CD14-positive monocyte (primary cell): Measurements from ENCODE around the gene PPFIBP1. TPM values are rescaled to one million over a fixed set of nuclear protein-coding genes. Genes with fewer than 3 reads are reported as not detected.

Experiments
- DNase-seq, 3 donors: peaks; one replicate each; pipeline ENCODE4 v3.0.0-alpha.2; 2011 to 2022
- H2AFZ ChIP-seq: 2 replicates; pipeline ENCODE4 v1.6.0; 2012; ENCODE audit warnings: mild to moderate bottlenecking, low read depth, low read length, inconsistent platforms; ENCODE audit not compliant: insufficient read depth, poor library complexity, severe bottlenecking
- H3K27ac ChIP-seq, 2 donors: 1 replicate in 1 of 2; 2 replicates in 1 of 2; pipeline ENCODE4 v1.5.1; 2012 to 2013; ENCODE audit warnings: low read length in 2 of 2, control low read depth in 1 of 2, inconsistent platforms in 1 of 2, low read depth in 1 of 2, mild to moderate bottlenecking in 1 of 2
- H3K27me3 ChIP-seq, 2 donors: one replicate each; pipeline versions ENCODE4 v1.6.0 to v1.6.1; 2011 to 2013; ENCODE audit warnings: low read length in 2 of 2; ENCODE audit not compliant: control insufficient read depth in 2 of 2, insufficient read depth in 2 of 2
- H3K36me3 ChIP-seq, 2 donors: replicated peaks in 1 of 2; 1 replicate in 1 of 2; 2 replicates in 1 of 2; pipeline versions ENCODE4 v1.5.1 to v1.6.1; 2012 to 2013; ENCODE audit warnings: low read length in 2 of 2, control low read depth in 1 of 2, inconsistent platforms in 1 of 2, mild to moderate bottlenecking in 1 of 2; ENCODE audit not compliant: insufficient read depth in 2 of 2, control insufficient read depth in 1 of 2
- H3K4me1 ChIP-seq, 2 donors: 1 replicate in 1 of 2; 2 replicates in 1 of 2; pipeline versions ENCODE4 v1.5.1 to v1.6.1; 2012 to 2013; ENCODE audit warnings: low read length in 2 of 2, control low read depth in 1 of 2, inconsistent platforms in 1 of 2, mild to moderate bottlenecking in 1 of 2, moderate library complexity in 1 of 2; ENCODE audit not compliant: insufficient read depth in 2 of 2, control insufficient read depth in 1 of 2
- H3K4me2 ChIP-seq: replicated peaks from 2 replicates; pipeline ENCODE3; 2012; ENCODE audit warnings: low read length, moderate library complexity, mild to moderate bottlenecking; ENCODE audit not compliant: poor library complexity, severe bottlenecking; ENCODE audit errors: extremely low read depth
- H3K4me3 ChIP-seq, 3 experiments: fragments of 200-600 bp in 1 of 3; sonication (generic) in 1 of 3; replicated peaks in 1 of 3; 1 replicate in 2 of 3; 2 replicates in 1 of 3; pipeline ENCODE4 v1.5.1; 2011 to 2013; ENCODE audit warnings: low read length in 3 of 3, mild to moderate bottlenecking in 3 of 3, control low read depth in 2 of 3, low read depth in 2 of 3, inconsistent platforms in 1 of 3, moderate library complexity in 1 of 3
- H3K79me2 ChIP-seq: 2 replicates; pipeline ENCODE4 v1.6.0; 2012; ENCODE audit warnings: mild to moderate bottlenecking, control low read depth, inconsistent platforms, low read length, moderate library complexity; ENCODE audit not compliant: insufficient read depth
- H3K9ac ChIP-seq: 2 replicates; pipeline ENCODE4 v1.6.0; 2017; ENCODE audit warnings: low read length, mild to moderate bottlenecking; ENCODE audit not compliant: insufficient read depth, poor library complexity, severe bottlenecking
- H3K9me3 ChIP-seq, 2 donors: replicated peaks in 1 of 2; 1 replicate in 1 of 2; 2 replicates in 1 of 2; pipeline versions ENCODE4 v1.5.1 to v1.6.1; 2012 to 2013; ENCODE audit warnings: low read length in 2 of 2, control low read depth in 1 of 2; ENCODE audit not compliant: control insufficient read depth in 1 of 2, insufficient read depth in 1 of 2
- H4K20me1 ChIP-seq: 2 replicates; pipeline ENCODE4 v1.6.0; 2012; ENCODE audit warnings: mild to moderate bottlenecking, low read length, control low read depth, moderate library complexity; ENCODE audit not compliant: insufficient read depth
- H3K27ac Mint-ChIP-seq, 7 donors: one replicate each; pipeline ENCODE4 v1.8.0; 2020; ENCODE audit warnings: mild to moderate bottlenecking in 7 of 7, mixed read lengths in 7 of 7, moderate library complexity in 6 of 7, inconsistent platforms in 2 of 7
- H3K27me3 Mint-ChIP-seq, 3 donors: one replicate each; pipeline ENCODE4 v1.8.0; 2021 to 2022; ENCODE audit warnings: low read depth in 3 of 3, mild to moderate bottlenecking in 3 of 3, mixed read lengths in 3 of 3, moderate library complexity in 3 of 3, inconsistent platforms in 1 of 3
- H3K36me3 Mint-ChIP-seq, 2 donors: one replicate each; pipeline ENCODE4 v1.8.0; 2020; ENCODE audit warnings: mixed read lengths in 2 of 2, inconsistent platforms in 1 of 2, mild to moderate bottlenecking in 1 of 2
- H3K4me1 Mint-ChIP-seq: one replicate; pipeline ENCODE4 v1.8.0; 2020; ENCODE audit warnings: mild to moderate bottlenecking, mixed read lengths
- H3K4me3 Mint-ChIP-seq, 2 donors: one replicate each; pipeline ENCODE4 v1.8.0; 2020; ENCODE audit warnings: mild to moderate bottlenecking in 2 of 2, mixed read lengths in 2 of 2, moderate library complexity in 1 of 2
- H3K9me3 Mint-ChIP-seq, 7 donors: one replicate each; pipeline ENCODE4 v1.8.0; 2020 to 2022; ENCODE audit warnings: mixed read lengths in 7 of 7, mild to moderate bottlenecking in 6 of 7, moderate library complexity in 6 of 7, inconsistent platforms in 2 of 7
- WGBS: methylation state at CpG from one replicate; pipeline ENCODE4 v1.1.5; 2013; ENCODE audit warnings: missing lambda C conversion rate; ENCODE audit not compliant: insufficient coverage; 5-methylcytosine and 5-hydroxymethylcytosine counted together
- intact Hi-C, 2 donors: fragments of 100-400 bp; cut with micrococcal nuclease; formaldehyde crosslinking; loops; one replicate each; pipeline versions ENCODE4 v1.15.0 to v1.15.1; 2023
- polyA plus RNA-seq, 3 donors: library from polyadenylated mRNA; depleted of rRNA in 1 of 3; unstranded in 2 of 3; stranded (reverse) in 1 of 3; fragments of 300-500 nt in 2 of 3; fragments of >200 nt in 1 of 3; fragmentation: Illumina TruSeq in 2 of 3; gene quantifications; 1 replicate in 2 of 3; 2 replicates in 1 of 3; pipeline ENCODE4 v1.2.3, GENCODE V29; 2012 to 2021
- TF ChIP-seq, protein P1 (sequence below): fragments of 200-600 bp; IDR thresholded peaks from one replicate; pipeline ENCODE4 v1.8.0; 2022; ENCODE audit warnings: antibody characterized with exemption, mild to moderate bottlenecking

Gene PPFIBP1
- polyA plus RNA-seq, 3 donors, result 0.25 to 0.79 (median 0.53) TPM

- H3K27me3 ChIP-seq, result no peaks in the 10 kb centered on the region
- H3K27me3 Mint-ChIP-seq, result peaks cover 0 to 2% (median 1%) of the 10 kb centered on the region in 3 donors
- TF ChIP-seq, protein P1, sequence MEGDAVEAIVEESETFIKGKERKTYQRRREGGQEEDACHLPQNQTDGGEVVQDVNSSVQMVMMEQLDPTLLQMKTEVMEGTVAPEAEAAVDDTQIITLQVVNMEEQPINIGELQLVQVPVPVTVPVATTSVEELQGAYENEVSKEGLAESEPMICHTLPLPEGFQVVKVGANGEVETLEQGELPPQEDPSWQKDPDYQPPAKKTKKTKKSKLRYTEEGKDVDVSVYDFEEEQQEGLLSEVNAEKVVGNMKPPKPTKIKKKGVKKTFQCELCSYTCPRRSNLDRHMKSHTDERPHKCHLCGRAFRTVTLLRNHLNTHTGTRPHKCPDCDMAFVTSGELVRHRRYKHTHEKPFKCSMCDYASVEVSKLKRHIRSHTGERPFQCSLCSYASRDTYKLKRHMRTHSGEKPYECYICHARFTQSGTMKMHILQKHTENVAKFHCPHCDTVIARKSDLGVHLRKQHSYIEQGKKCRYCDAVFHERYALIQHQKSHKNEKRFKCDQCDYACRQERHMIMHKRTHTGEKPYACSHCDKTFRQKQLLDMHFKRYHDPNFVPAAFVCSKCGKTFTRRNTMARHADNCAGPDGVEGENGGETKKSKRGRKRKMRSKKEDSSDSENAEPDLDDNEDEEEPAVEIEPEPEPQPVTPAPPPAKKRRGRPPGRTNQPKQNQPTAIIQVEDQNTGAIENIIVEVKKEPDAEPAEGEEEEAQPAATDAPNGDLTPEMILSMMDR, result no peak
- 83% methylated on average over 1 of the region's 4 CpGs for WGBS
- peaks cover 10% of the 10 kb centered on the region for H3K4me1 Mint-ChIP-seq
- H3K4me1 ChIP-seq, result no peaks in the 10 kb centered on the region
- no peaks in the 10 kb centered on the region for H3K36me3 ChIP-seq
- H3K9me3 ChIP-seq, result no peaks in the 10 kb centered on the region
- DNase-seq, result no peak
- no peak overlapping the region for H3K4me3 ChIP-seq
- H3K79me2 ChIP-seq, result no peaks in the 10 kb centered on the region
- H3K9ac ChIP-seq, result no peak overlapping the region
- intact Hi-C loops, result no loop called here
- H3K4me3 Mint-ChIP-seq, result no peak overlapping the region
- no peak overlapping the region for H3K27ac ChIP-seq
- no peak overlapping the region for H2AFZ ChIP-seq
- peaks cover 0 to 3% (median 0%) of the 10 kb centered on the region in 7 donors for H3K9me3 Mint-ChIP-seq
- no peak overlapping the region for H3K4me2 ChIP-seq
- no peaks in the 10 kb centered on the region for H3K36me3 Mint-ChIP-seq
- no peak overlapping the region for H3K27ac Mint-ChIP-seq
- H4K20me1 ChIP-seq, result no peaks in the 10 kb centered on the region
These were observed 15.2 kb downstream of the PPFIBP1 start for GRCh38 chr12:27539191-27539631.

- Histone ChIP-seq H4K20me1 (no peaks in the 10 kb centered on the region), H3K36me3 (no peaks in the 10 kb centered on the region), H2AFZ (no peak overlapping the region), H3K4me3 (no peak overlapping the region), H3K9ac (no peak overlapping the region), H3K27me3 (no peaks in the 10 kb centered on the region), H3K4me2 (no peak overlapping the region), H3K79me2 (no peaks in the 10 kb centered on the region), H3K9me3 (no peaks in the 10 kb centered on the region), H3K4me1 (no peaks in the 10 kb centered on the region), H3K27ac (no peak overlapping the region)
- no peaks in the 10 kb centered on the region for H3K36me3 Mint-ChIP-seq
- H3K9me3 Mint-ChIP-seq, result peaks cover 0 to 3% (median 1%) of the 10 kb centered on the region in 7 donors
- no peak for DNase-seq
- TF ChIP-seq, protein P1, result no peak
- WGBS, result 100% methylated on average over 2 of the region's 8 CpGs
- peaks cover 1% of the 10 kb centered on the region for H3K4me1 Mint-ChIP-seq
- no peak overlapping the region for H3K4me3 Mint-ChIP-seq
- peaks cover 0 to 2% (median 2%) of the 10 kb centered on the region in 3 donors for H3K27me3 Mint-ChIP-seq
- intact Hi-C loops, result no loop called here
- H3K27ac Mint-ChIP-seq, result no peak overlapping the region
These were observed 17.2 kb downstream of the PPFIBP1 start for GRCh38 chr12:27541031-27541719.
